ENCODE results near the gene ELOVL6. TPM values are rescaled to one million over a fixed set of nuclear protein-coding genes. Genes with fewer than 3 reads are reported as not detected.

The ELOVL6 gene
- total RNA-seq, 3 donors from 2014 or later: 21.8 to 59.8 (median 50.3) TPM

GRCh38 chr4:110010797-110011196, 187.6 kb downstream of the ELOVL6 start:
- intact Hi-C loops (cut with DNase I, micrococcal nuclease): no loop called here
- Histone ChIP-seq H3K36me3 (ENCODE audit: low read depth) (no peaks in the 10 kb centered on the region), H3K4me1 (ENCODE audit: low read depth) (no peaks in the 10 kb centered on the region), H3K9me3 (no peaks in the 10 kb centered on the region), H3K4me3 (no peak overlapping the region)
- DNase-seq (no peak), ATAC-seq (no peak)
- no peak for TF ChIP-seq CTCF (IDR thresholded peaks at IDR 0.05)

GRCh38 chr4:110009550-110009949, 188.9 kb downstream of the ELOVL6 start:
- TF ChIP-seq CTCF (IDR thresholded peaks at IDR 0.05): no peak
- Histone ChIP-seq H3K4me3 (no peak overlapping the region), H3K36me3 (ENCODE audit: low read depth) (no peaks in the 10 kb centered on the region), H3K9me3 (no peaks in the 10 kb centered on the region), H3K4me1 (ENCODE audit: low read depth) (no peaks in the 10 kb centered on the region)
- ATAC-seq (no peak), DNase-seq (no peak)
- intact Hi-C loops (cut with DNase I, micrococcal nuclease): no loop called here

GRCh38 chr4:110008540-110008939, 189.9 kb downstream of the ELOVL6 start:
- DNase-seq (no peak), ATAC-seq (no peak)
- no peak for TF ChIP-seq CTCF (IDR thresholded peaks at IDR 0.05)
- intact Hi-C loops (cut with DNase I, micrococcal nuclease): no loop called here
- Histone ChIP-seq H3K4me3 (no peak overlapping the region), H3K9me3 (no peaks in the 10 kb centered on the region), H3K4me1 (ENCODE audit: low read depth) (no peaks in the 10 kb centered on the region), H3K36me3 (ENCODE audit: low read depth) (no peaks in the 10 kb centered on the region)

GRCh38 chr4:110007217-110007616, 191.2 kb downstream of the ELOVL6 start:
- H3K36me3 ChIP-seq (ENCODE audit: low read depth): no peaks in the 10 kb centered on the region
- intact Hi-C loops (cut with DNase I, micrococcal nuclease): no loop called here
- ATAC-seq: no peak
- H3K4me1 ChIP-seq (ENCODE audit: low read depth): no peaks in the 10 kb centered on the region
- TF ChIP-seq CTCF (IDR thresholded peaks at IDR 0.05): no peak
- H3K4me3 ChIP-seq: no peak overlapping the region
- DNase-seq: no peak
- no peaks in the 10 kb centered on the region for H3K9me3 ChIP-seq

GRCh38 chr4:110005461-110006056, 192.9 kb downstream of the ELOVL6 start:
- ATAC-seq (peak; percentile 72), DNase-seq (peak in 1 of 3 donors; percentile 30)
- Histone ChIP-seq H3K9me3 (no peaks in the 10 kb centered on the region), H3K4me3 (no peak overlapping the region), H3K4me1 (ENCODE audit: low read depth) (no peaks in the 10 kb centered on the region), H3K36me3 (ENCODE audit: low read depth) (no peaks in the 10 kb centered on the region)
- intact Hi-C loops (cut with DNase I, micrococcal nuclease): no loop called here
- peak; percentile 20 for TF ChIP-seq CTCF (IDR thresholded peaks at IDR 0.05)

- no peaks in the 10 kb centered on the region for H3K36me3 ChIP-seq (ENCODE audit: low read depth)
- DNase-seq (no peak), ATAC-seq (no peak)
- TF ChIP-seq CTCF (IDR thresholded peaks at IDR 0.05): no peak
- H3K4me3 ChIP-seq: no peak overlapping the region
- H3K9me3 ChIP-seq: no peaks in the 10 kb centered on the region
- intact Hi-C loops (cut with DNase I, micrococcal nuclease): loop anchor here in 1 of 2 donors (5.0 kb wide), 1 partner anchor 508 kb away; no protein-coding TSS in a partner anchor
- no peaks in the 10 kb centered on the region for H3K4me1 ChIP-seq (ENCODE audit: low read depth)
These were observed 193.9 kb downstream of the ELOVL6 start for GRCh38 chr4:110004556-110004955.

Measured in mucosa of descending colon (tissue), 3 donors.